ENCODE data around the gene PLAAT2. TPM values are rescaled to one million over a fixed set of nuclear protein-coding genes. Genes with fewer than 3 reads are reported as not detected.

PLAAT2 gene
- total RNA-seq, 2 experiments from 2014 or later = 0.34 to 0.49 TPM

DNA sequence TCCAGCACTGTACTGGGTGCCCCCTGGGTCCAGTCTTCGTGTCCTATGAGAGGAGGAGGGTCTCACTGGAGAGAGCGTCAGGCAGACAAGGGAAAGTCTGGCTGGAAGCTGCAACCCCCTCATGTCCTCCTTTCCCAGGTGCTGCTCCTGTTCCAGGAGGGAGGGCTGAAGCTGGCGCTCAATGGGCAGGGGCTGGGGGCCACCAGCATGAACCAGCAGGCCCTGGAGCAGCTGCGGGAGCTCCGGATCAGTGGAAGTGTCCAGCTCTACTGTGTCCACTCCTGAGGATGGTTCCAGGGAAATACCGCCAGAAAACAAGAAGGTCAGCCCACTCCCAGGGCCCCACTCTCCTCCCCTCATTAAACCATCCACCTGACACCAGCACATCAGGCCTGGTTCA, 47.1 kb downstream of the PLAAT2 start:
- H3K9me3 ChIP-seq (ENCODE audit: control insufficient read depth in 1 of 2, insufficient read depth in 1 of 2, low read length in 2 of 2) = no peaks in the 10 kb centered on the region
- H3K27me3 ChIP-seq (ENCODE audit: control insufficient read depth in 1 of 2, insufficient read depth in 2 of 2, low read length in 2 of 2) = no peaks in the 10 kb centered on the region
- Mint-ChIP-seq H3K4me1 (ENCODE audit: low read depth) (peaks cover 14% of the 10 kb centered on the region), H3K27me3 (no peaks in the 10 kb centered on the region), H3K27ac (no peak overlapping the region), H3K36me3 (ENCODE audit: low read depth) (no peaks in the 10 kb centered on the region), H3K4me3 (no peak overlapping the region), H3K9me3 (no peaks in the 10 kb centered on the region)
- no peak overlapping the region for H3K4me3 ChIP-seq (ENCODE audit: low read length)
- H3K27ac ChIP-seq (ENCODE audit: low read depth in 1 of 2, low read length in 2 of 2) = no peak overlapping the region
- CTCF ChIA-PET = no interaction called here
- POLR2A ChIA-PET = no interaction called here
- TF ChIP-seq, protein P1, sequence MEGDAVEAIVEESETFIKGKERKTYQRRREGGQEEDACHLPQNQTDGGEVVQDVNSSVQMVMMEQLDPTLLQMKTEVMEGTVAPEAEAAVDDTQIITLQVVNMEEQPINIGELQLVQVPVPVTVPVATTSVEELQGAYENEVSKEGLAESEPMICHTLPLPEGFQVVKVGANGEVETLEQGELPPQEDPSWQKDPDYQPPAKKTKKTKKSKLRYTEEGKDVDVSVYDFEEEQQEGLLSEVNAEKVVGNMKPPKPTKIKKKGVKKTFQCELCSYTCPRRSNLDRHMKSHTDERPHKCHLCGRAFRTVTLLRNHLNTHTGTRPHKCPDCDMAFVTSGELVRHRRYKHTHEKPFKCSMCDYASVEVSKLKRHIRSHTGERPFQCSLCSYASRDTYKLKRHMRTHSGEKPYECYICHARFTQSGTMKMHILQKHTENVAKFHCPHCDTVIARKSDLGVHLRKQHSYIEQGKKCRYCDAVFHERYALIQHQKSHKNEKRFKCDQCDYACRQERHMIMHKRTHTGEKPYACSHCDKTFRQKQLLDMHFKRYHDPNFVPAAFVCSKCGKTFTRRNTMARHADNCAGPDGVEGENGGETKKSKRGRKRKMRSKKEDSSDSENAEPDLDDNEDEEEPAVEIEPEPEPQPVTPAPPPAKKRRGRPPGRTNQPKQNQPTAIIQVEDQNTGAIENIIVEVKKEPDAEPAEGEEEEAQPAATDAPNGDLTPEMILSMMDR (IDR thresholded peaks at IDR 0.05) = no peak
- no peak for ATAC-seq (ENCODE audit: poor library complexity)
- H3K4me1 ChIP-seq (ENCODE audit: insufficient read depth, low read length) = peaks cover 6% of the 10 kb centered on the region
- DNase-seq = no peak
- intact Hi-C loops (cut with DNase I, micrococcal nuclease) = no loop called here
- H3K36me3 ChIP-seq (ENCODE audit: insufficient read depth, low read length) = no peaks in the 10 kb centered on the region

DNA sequence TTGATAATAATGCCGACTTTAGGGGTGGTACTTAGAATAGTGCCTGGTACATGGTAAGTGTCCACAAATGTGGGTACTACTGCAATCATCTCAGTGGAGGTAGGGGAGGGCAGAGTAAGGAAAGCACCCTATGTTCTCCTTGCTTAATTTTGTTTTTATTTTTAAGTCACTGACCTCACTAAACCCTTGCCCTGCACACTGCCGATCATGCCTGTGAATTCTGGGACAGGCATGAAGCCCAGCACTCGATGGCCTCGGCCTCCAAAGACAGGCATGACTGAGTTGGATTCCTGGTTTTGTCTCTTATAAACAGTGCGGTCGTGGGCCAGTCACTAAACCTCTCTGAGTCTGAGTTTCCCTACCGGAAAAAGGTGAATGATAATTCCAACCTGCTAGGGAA, 50.4 kb downstream of the PLAAT2 start:
- Mint-ChIP-seq H3K36me3 (ENCODE audit: low read depth) (no peaks in the 10 kb centered on the region), H3K4me3 (no peak overlapping the region), H3K9me3 (no peaks in the 10 kb centered on the region), H3K27me3 (no peaks in the 10 kb centered on the region), H3K27ac (no peak overlapping the region), H3K4me1 (ENCODE audit: low read depth) (no peaks in the 10 kb centered on the region)
- Histone ChIP-seq H3K27me3 (ENCODE audit: control insufficient read depth in 1 of 2, insufficient read depth in 2 of 2, low read length in 2 of 2) (no peaks in the 10 kb centered on the region), H3K36me3 (ENCODE audit: insufficient read depth, low read length) (no peaks in the 10 kb centered on the region), H3K9me3 (ENCODE audit: control insufficient read depth in 1 of 2, insufficient read depth in 1 of 2, low read length in 2 of 2) (no peaks in the 10 kb centered on the region), H3K27ac (ENCODE audit: low read depth in 1 of 2, low read length in 2 of 2) (no peak overlapping the region), H3K4me1 (ENCODE audit: insufficient read depth, low read length) (no peaks in the 10 kb centered on the region), H3K4me3 (ENCODE audit: low read length) (no peak overlapping the region)
- intact Hi-C loops (cut with DNase I, micrococcal nuclease) = no loop called here
- CTCF ChIA-PET = no interaction called here
- POLR2A ChIA-PET = no interaction called here
- TF ChIP-seq, protein P1 (IDR thresholded peaks at IDR 0.05) = no peak
- no peak for ATAC-seq (ENCODE audit: poor library complexity)
- no peak for DNase-seq

DNA sequence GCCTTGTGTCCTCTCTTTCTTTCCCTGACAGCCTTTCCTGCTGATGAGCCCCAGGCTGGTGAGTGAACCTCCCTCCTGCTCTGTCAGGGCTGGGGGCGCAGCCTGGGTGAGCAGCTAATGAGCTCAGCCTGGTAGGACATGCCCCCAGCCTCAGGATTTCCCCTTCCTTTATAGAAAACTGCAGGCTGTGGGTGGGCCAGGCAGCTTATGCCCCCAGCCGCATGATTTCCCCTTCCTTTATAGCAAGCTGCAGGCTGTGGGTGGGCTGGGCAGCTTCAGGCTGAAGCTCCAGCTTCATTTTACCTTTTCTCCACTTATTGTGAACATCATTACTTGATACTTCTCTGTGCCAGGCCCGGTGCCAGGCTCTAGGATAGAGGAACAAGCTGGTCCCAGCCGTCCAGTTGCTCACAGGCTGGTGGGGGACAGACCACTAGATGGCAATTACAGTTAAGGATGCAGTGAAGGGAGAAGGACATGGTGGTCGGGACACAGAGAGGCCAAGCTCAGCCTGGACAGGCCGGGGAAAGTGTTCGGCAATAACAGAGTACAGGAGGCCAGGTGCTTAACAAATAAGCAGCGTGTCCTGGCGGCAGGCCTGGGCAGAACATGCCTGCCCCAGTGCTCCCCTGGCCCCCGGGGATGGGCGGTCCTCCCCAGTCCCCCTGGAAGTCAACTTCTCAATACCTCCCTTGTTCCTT, 52.0 kb downstream of the PLAAT2 start:
- H3K4me1 Mint-ChIP-seq (ENCODE audit: low read depth) = no peaks in the 10 kb centered on the region
- intact Hi-C loops (cut with DNase I, micrococcal nuclease) = no loop called here
- H3K9me3 ChIP-seq (ENCODE audit: control insufficient read depth in 1 of 2, insufficient read depth in 1 of 2, low read length in 2 of 2) = no peaks in the 10 kb centered on the region
- TF ChIP-seq, protein P1 (IDR thresholded peaks at IDR 0.05) = no peak
- no peaks in the 10 kb centered on the region for H3K27me3 Mint-ChIP-seq
- H3K4me1 ChIP-seq (ENCODE audit: insufficient read depth, low read length) = peaks cover 4% of the 10 kb centered on the region
- H3K36me3 ChIP-seq (ENCODE audit: insufficient read depth, low read length) = no peaks in the 10 kb centered on the region
- no peak for DNase-seq
- H3K27ac ChIP-seq (ENCODE audit: low read depth in 1 of 2, low read length in 2 of 2) = no peak overlapping the region
- H3K36me3 Mint-ChIP-seq (ENCODE audit: low read depth) = no peaks in the 10 kb centered on the region
- ChIA-PET CTCF (no interaction called here), POLR2A (interaction anchor here (0.7 kb wide), 1 partner anchor 21 kb away, joined by 3 read pairs; no protein-coding TSS in a partner anchor)
- H3K9me3 Mint-ChIP-seq = no peaks in the 10 kb centered on the region
- H3K4me3 Mint-ChIP-seq = no peak overlapping the region
- no peak overlapping the region for H3K4me3 ChIP-seq (ENCODE audit: low read length)
- ATAC-seq (ENCODE audit: poor library complexity) = no peak
- no peaks in the 10 kb centered on the region for H3K27me3 ChIP-seq (ENCODE audit: control insufficient read depth in 1 of 2, insufficient read depth in 2 of 2, low read length in 2 of 2)
- no peak overlapping the region for H3K27ac Mint-ChIP-seq

Data from CD4-positive, alpha-beta T cell (primary cell).